Transverse colon (tissue), 3 donors: ENCODE data around the gene TBC1D10B.
"Not testable (repeated sequence)": the region's sequence is repeated elsewhere in the genome, so short reads cannot be mapped to it uniquely, and the experiment has no call there.

Experiments used
- EP300 ChIP-seq: sonication (generic); formaldehyde crosslinking; IDR thresholded peaks from one replicate; pipeline ENCODE4 v1.6.1; 2017; ENCODE audit warnings: antibody characterized with exemption, low read depth
- POLR2A ChIP-seq: fragments of 450-650 bp; IDR thresholded peaks from one replicate; pipeline ENCODE4 v1.6.1; 2016; ENCODE audit warnings: antibody characterized with exemption, mild to moderate bottlenecking, moderate library complexity
- TF ChIP-seq, protein P1 (sequence below), 5 experiments: fragments of 200-600 bp in 3 of 5; fragments of 450-650 bp in 2 of 5; sonication (generic) in 3 of 5; IDR thresholded peaks; 1 replicate in 2 of 5; 2 replicates in 3 of 5; pipeline ENCODE4 v1.5.1; 2016 to 2017; ENCODE audit warnings: antibody characterized with exemption in 5 of 5, inconsistent platforms in 3 of 5, mild to moderate bottlenecking in 2 of 5, moderate library complexity in 1 of 5

DNA sequence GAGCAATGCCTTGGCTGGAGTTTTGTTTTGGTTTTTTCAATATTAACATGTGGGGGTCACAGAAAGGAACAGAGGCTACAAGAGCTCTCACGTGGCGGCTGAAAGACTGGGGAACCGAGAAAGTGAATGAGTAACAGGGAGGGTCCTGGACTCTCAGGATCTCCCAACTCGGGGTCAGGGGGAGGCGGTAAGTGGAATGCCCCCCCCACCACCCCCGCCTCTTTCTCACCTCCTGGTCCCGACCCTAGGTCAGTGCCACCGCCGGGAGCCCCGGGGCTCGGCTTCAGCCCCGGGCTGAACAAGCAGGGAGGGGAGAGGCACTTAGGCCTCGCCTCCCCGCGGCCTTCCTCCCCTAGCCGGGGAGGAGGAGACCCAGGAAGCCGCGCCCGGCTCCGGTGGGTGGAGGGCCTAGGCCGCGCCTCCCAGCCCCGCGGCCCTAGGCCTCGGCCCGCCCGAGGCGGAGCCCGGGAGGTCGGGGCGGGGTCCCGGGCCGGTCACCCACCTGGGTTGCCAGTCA is 35.8 kb downstream of the TBC1D10B start:
- TF ChIP-seq, protein P1, sequence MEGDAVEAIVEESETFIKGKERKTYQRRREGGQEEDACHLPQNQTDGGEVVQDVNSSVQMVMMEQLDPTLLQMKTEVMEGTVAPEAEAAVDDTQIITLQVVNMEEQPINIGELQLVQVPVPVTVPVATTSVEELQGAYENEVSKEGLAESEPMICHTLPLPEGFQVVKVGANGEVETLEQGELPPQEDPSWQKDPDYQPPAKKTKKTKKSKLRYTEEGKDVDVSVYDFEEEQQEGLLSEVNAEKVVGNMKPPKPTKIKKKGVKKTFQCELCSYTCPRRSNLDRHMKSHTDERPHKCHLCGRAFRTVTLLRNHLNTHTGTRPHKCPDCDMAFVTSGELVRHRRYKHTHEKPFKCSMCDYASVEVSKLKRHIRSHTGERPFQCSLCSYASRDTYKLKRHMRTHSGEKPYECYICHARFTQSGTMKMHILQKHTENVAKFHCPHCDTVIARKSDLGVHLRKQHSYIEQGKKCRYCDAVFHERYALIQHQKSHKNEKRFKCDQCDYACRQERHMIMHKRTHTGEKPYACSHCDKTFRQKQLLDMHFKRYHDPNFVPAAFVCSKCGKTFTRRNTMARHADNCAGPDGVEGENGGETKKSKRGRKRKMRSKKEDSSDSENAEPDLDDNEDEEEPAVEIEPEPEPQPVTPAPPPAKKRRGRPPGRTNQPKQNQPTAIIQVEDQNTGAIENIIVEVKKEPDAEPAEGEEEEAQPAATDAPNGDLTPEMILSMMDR (IDR thresholded peaks at IDR 0.05): not testable (repeated sequence)
- TF ChIP-seq EP300, POLR2A: not testable (repeated sequence)
